Stimulated activated CD4-positive, alpha-beta T cell treated with anti-CD3 and anti-CD28 coated beads, Interleukin-15, amount 100 ng/mL, for 24 hours (primary cell): ENCODE measurements around the gene RAB19.
A peak's percentile ranks its signal among the peaks of the same experiment; 100 is the strongest.

Source experiments
- DNase-seq: peaks from one replicate; pipeline ENCODE4 v3.0.0-alpha.2; 2020

Gene RAB19

GRCh38 chr7:140454657-140455015 is 50.8 kb downstream of the RAB19 start:
- no peak for DNase-seq

DNA sequence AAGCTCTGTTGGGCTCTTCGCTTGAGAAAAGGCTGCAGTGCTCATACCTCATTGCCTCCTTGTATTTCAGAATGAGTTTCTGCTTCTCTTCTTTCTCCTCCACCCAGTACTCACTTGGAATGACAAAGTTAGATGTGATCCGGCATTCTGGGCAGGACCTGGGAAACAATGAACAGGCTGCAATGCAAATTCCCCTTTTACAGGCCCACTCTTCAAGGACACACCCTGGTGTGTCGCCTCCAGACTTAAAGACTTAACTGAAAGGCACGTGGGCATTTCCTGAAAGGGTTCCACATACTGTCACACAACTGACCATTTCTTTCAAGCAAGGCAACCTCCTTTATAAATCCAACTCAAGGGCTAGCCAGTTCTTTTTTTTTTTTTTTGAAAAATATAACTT is 51.9 kb downstream of the RAB19 start:
- DNase-seq = no peak

- no peak for DNase-seq
Measured at GRCh38 chr7:140456551-140457051, 52.7 kb downstream of the RAB19 start.

DNA sequence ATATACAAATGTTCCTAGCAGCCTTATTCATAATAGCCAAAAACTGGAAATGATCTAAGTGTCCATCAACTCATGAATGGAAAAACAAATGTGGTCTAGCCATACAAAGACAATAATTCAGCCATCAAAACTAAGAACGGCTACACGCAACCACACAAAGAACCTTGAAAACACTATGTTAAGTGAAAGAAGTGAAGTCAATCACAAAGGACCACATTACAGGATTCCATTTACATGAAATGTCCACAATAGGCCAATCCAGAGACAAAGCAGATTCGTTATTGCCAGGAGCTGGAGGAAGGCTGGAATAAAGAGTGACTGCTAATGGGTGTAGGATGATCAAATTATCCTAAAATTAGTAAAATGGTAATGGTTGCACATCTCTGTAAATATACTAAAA is 54.3 kb downstream of the RAB19 start:
- no peak for DNase-seq

- DNase-seq = no peak
Measured at GRCh38 chr7:140458916-140459315, 55.1 kb downstream of the RAB19 start.

DNA sequence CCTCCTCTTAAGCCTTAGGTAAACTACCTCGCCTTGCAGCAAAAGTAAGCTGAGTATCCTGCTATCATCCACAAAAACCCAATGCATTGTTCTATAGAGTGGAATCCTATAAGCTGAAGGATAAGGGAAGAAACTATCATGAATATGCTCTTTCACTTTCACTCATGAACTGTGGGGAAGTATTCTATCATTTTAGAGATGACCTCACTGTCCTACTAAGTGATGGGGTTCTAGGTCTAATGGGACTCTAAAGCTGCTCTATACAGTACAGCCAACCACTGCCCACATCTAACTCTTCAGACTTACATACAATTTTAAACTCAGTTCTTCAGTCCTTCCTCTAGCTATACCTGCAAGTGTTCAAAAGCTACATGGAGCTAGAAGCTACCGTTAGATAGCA is 59.3 kb downstream of the RAB19 start:
- no peak for DNase-seq

GRCh38 chr7:140475747-140476333 is 72.0 kb downstream of the RAB19 start:
- DNase-seq = peak; percentile 54

DNA sequence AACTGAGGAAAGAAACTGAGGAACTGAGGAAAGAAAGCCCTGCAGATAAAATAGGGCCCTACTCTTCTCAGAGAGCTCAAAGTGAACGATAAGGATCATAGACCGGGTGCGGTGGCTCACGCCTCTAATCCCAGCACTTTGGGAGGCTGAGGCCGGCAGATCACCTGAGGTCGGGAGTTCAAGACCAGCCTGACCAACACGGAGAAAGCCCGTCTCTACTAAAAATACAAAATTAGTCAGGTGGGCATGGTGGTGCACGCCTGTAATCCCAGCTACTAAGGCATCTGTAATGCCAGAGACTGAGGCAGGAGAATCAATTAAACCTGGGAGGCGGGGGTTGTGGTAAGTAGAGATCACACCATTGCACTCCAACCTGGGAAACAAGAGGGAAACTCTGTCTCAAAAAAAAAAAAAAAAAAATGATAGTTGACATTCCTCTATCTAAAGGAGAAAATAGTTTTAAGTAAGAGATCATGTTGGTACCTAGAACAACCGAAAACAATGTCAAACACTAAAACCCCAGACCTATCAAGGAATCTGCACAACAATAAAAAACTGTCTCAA is 72.9 kb downstream of the RAB19 start:
- no peak for DNase-seq
